Neural cell (in vitro differentiated cells): ENCODE measurements around the gene UBE2H. TPM values are rescaled to one million over a fixed set of nuclear protein-coding genes. Genes with fewer than 3 reads are reported as not detected.

Experiments used
- H2AFZ ChIP-seq: fragments of 200-600, 300-800 bp; sonication (generic), shearing (Covaris generic); 2 replicates; pipeline ENCODE4 v1.6.0; 2014; ENCODE audit warnings: low read depth, mild to moderate bottlenecking, antibody characterized with exemption, low read length, moderate library complexity
- H3F3A ChIP-seq: fragments of 200-600 bp; shearing (Covaris generic); 2 replicates; pipeline ENCODE4 v1.6.1; 2016; ENCODE audit warnings: mild to moderate bottlenecking, moderate library complexity, mixed read lengths, antibody characterized with exemption, low read length; ENCODE audit not compliant: insufficient read depth, poor library complexity, severe bottlenecking
- H3K27ac ChIP-seq: fragments of 200-600, 300-800 bp; sonication (generic), shearing (Covaris generic); 2 replicates; pipeline ENCODE4 v1.5.1; 2014; ENCODE audit warnings: mild to moderate bottlenecking, low read length, moderate library complexity
- H3K27me3 ChIP-seq: fragments of 300-800, 200-600 bp; sonication (generic), shearing (Covaris generic); 2 replicates; pipeline ENCODE4 v1.6.0; 2014; ENCODE audit warnings: mild to moderate bottlenecking, low read depth, low read length, moderate library complexity; ENCODE audit not compliant: insufficient read depth
- H3K36me3 ChIP-seq: fragments of 300-800, 200-600 bp; sonication (generic), shearing (Covaris generic); 2 replicates; pipeline ENCODE4 v1.5.1; 2014; ENCODE audit warnings: mild to moderate bottlenecking, antibody characterized with exemption, low read length, moderate library complexity; ENCODE audit not compliant: insufficient read depth
- H3K4me2 ChIP-seq: fragments of 300-800, 200-600 bp; sonication (generic), shearing (Covaris generic); 2 replicates; pipeline ENCODE4 v1.6.0; 2014; ENCODE audit warnings: mild to moderate bottlenecking, low read length
- H3K4me3 ChIP-seq: fragments of 300-800, 200-600 bp; sonication (generic), shearing (Covaris generic); 2 replicates; pipeline ENCODE4 v1.5.1; 2014; ENCODE audit warnings: mild to moderate bottlenecking, low read length, moderate library complexity
- H3K79me2 ChIP-seq: fragments of 200-600 bp; shearing (Covaris generic); replicated peaks from 2 replicates; pipeline ENCODE4 v1.6.0; 2014; ENCODE audit warnings: mild to moderate bottlenecking, low read length, moderate library complexity; ENCODE audit not compliant: insufficient read depth
- H3K9ac ChIP-seq: fragments of 300-800, 200-600 bp; sonication (generic), shearing (Covaris generic); 2 replicates; pipeline ENCODE4 v1.6.1; 2016; ENCODE audit warnings: mild to moderate bottlenecking, low read length, mixed read lengths
- H3K9me2 ChIP-seq: fragments of 200-600 bp; shearing (Covaris generic); 2 replicates; pipeline ENCODE4 v1.6.1; 2016; ENCODE audit warnings: mild to moderate bottlenecking, low read length, mixed read lengths; ENCODE audit not compliant: insufficient read depth
- H3K9me3 ChIP-seq: fragments of 200-600, 300-800 bp; sonication (generic), shearing (Covaris generic); 2 replicates; pipeline ENCODE4 v1.6.1; 2016; ENCODE audit warnings: mild to moderate bottlenecking, mixed run types, low read length, moderate library complexity, mixed read lengths
- H4K20me1 ChIP-seq: fragments of 200-600 bp; shearing (Covaris generic); 2 replicates; pipeline ENCODE4 v1.6.1; 2016; ENCODE audit warnings: mild to moderate bottlenecking, mixed run types; ENCODE audit not compliant: insufficient read depth
- CTCF ChIP-seq: fragments of 450-650 bp; IDR thresholded peaks from 2 replicates; pipeline ENCODE4 v1.5.1; 2014; ENCODE audit warnings: antibody characterized with exemption, mild to moderate bottlenecking, moderate library complexity; ENCODE audit not compliant: poor library complexity, severe bottlenecking
- EP300 ChIP-seq: fragments of 450-650 bp; conservative IDR thresholded peaks from 2 replicates; pipeline ENCODE4 v1.6.1; 2014; ENCODE audit warnings: antibody characterized with exemption, mild to moderate bottlenecking, moderate library complexity; ENCODE audit not compliant: poor library complexity, severe bottlenecking
- EZH2 ChIP-seq: fragments of 200-600, 300-800 bp; shearing (Covaris generic), sonication (generic); IDR thresholded peaks from 2 replicates; pipeline ENCODE4 v1.6.1; 2014; ENCODE audit warnings: antibody characterized with exemption, low read length, borderline replicate concordance, mild to moderate bottlenecking; ENCODE audit not compliant: insufficient read depth, poor library complexity, severe bottlenecking
- MXI1 ChIP-seq: fragments of 450-650 bp; conservative IDR thresholded peaks from 2 replicates; pipeline ENCODE4 v1.6.1; 2014; ENCODE audit warnings: antibody characterized with exemption, mild to moderate bottlenecking; ENCODE audit not compliant: poor library complexity, severe bottlenecking
- POLR2AphosphoS5 ChIP-seq: IDR thresholded peaks from 2 replicates; pipeline ENCODE4 v1.6.1; 2012
- RAD21 ChIP-seq: fragments of 450-650 bp; conservative IDR thresholded peaks from 2 replicates; pipeline ENCODE4 v1.6.1; 2014; ENCODE audit warnings: antibody characterized with exemption, mild to moderate bottlenecking, moderate library complexity
- REST ChIP-seq: IDR thresholded peaks from 2 replicates; pipeline ENCODE4 v1.6.1; 2012; ENCODE audit warnings: borderline replicate concordance
- SMC3 ChIP-seq: fragments of 450-650 bp; conservative IDR thresholded peaks from 2 replicates; pipeline ENCODE4 v1.6.1; 2014; ENCODE audit warnings: antibody characterized with exemption, mild to moderate bottlenecking, moderate library complexity; ENCODE audit not compliant: poor library complexity
- TAF1 ChIP-seq: IDR thresholded peaks from 2 replicates; pipeline ENCODE4 v1.6.1; 2012; ENCODE audit warnings: low read depth
- polyA plus RNA-seq: library from polyadenylated mRNA; depleted of rRNA; stranded (reverse); fragments of >200 nt; gene quantifications from 2 replicates; pipeline ENCODE4 v1.2.3, GENCODE V29; 2014

Gene UBE2H
- polyA plus RNA-seq, 1 donor from 2014 or later = 96.1 TPM

GRCh38 chr7:129784437-129784782, 168.3 kb downstream of the UBE2H start:
- Histone ChIP-seq H3K4me3 (no peak overlapping the region), H3F3A (no peaks in the 10 kb centered on the region), H3K27ac (no peak overlapping the region), H3K79me2 (no peaks in the 10 kb centered on the region), H3K27me3 (peaks cover 83% of the 10 kb centered on the region), H3K9ac (no peak overlapping the region), H2AFZ (no peak overlapping the region), H3K4me2 (no peak overlapping the region), H3K36me3 (no peaks in the 10 kb centered on the region), H3K9me2 (no peaks in the 10 kb centered on the region), H4K20me1 (no peaks in the 10 kb centered on the region), H3K9me3 (peaks cover 4% of the 10 kb centered on the region)
- TF ChIP-seq POLR2AphosphoS5 (no peak), CTCF (no peak), EZH2 (no peak), RAD21 (no peak), EP300 (no peak), TAF1 (no peak), MXI1 (no peak), SMC3 (no peak), REST (no peak)

GRCh38 chr7:129783584-129783919, 169.2 kb downstream of the UBE2H start:
- Histone ChIP-seq H3K9ac (no peak overlapping the region), H4K20me1 (no peaks in the 10 kb centered on the region), H2AFZ (no peak overlapping the region), H3K4me2 (no peak overlapping the region), H3K9me3 (peaks cover 4% of the 10 kb centered on the region), H3K27ac (no peak overlapping the region), H3K36me3 (no peaks in the 10 kb centered on the region), H3K79me2 (no peaks in the 10 kb centered on the region), H3K9me2 (no peaks in the 10 kb centered on the region), H3K4me3 (no peak overlapping the region), H3F3A (no peaks in the 10 kb centered on the region), H3K27me3 (peaks cover 92% of the 10 kb centered on the region)
- no peak for TF ChIP-seq RAD21
- no peak for TF ChIP-seq SMC3
- peak; percentile 15 for TF ChIP-seq EZH2
- no peak for TF ChIP-seq MXI1
